ENCODE results near the gene BOK. TPM values are rescaled to one million over a fixed set of nuclear protein-coding genes. Genes with fewer than 3 reads are reported as not detected.

Gene BOK
- total and polyA plus RNA-seq, 4 donors = 11.3 to 82.1 (median 44.0) TPM

GRCh38 chr2:241547781-241548450 lies 10.6 kb upstream of the BOK start:
- peaks cover 0 to 3% (median 0%) of the 10 kb centered on the region in 4 donors for H3K36me3 ChIP-seq (ENCODE audit: control insufficient read depth in 4 of 4, insufficient read depth in 3 of 4, low read depth in 1 of 4, low read length in 3 of 4)
- 94% methylated on average over 16 of the region's 16 CpGs for WGBS
- no peak overlapping the region for H3K9ac ChIP-seq (ENCODE audit: low read depth in 1 of 2, low read length in 2 of 2)
- TF ChIP-seq HNF4G (IDR thresholded peaks at IDR 0.05) = no peak
- TF ChIP-seq FOXA1 (IDR thresholded peaks at IDR 0.05) = no peak
- TF ChIP-seq YY1 (IDR thresholded peaks at IDR 0.05) = no peak
- TF ChIP-seq TAF1 (conservative IDR thresholded peaks at IDR 0.05) = no peak
- TF ChIP-seq FOXA2 (IDR thresholded peaks at IDR 0.05) = no peak
- no peak for TF ChIP-seq RAD21 (IDR thresholded peaks at IDR 0.05)
- TF ChIP-seq GABPA (IDR thresholded peaks at IDR 0.05 in 1 of 2, conservative IDR thresholded peaks at IDR 0.05 in 1 of 2) = no peak
- no peak for TF ChIP-seq MAX (IDR thresholded peaks at IDR 0.05)
- TF ChIP-seq NR2F2 (IDR thresholded peaks at IDR 0.05) = no peak
- no peak for TF ChIP-seq CTCF (IDR thresholded peaks at IDR 0.05; ENCODE audit: low read depth, low read length, missing input control)
- no peak for TF ChIP-seq JUND (IDR thresholded peaks at IDR 0.05)
- no peak for TF ChIP-seq RXRA (IDR thresholded peaks at IDR 0.05)
- H3K4me1 ChIP-seq (ENCODE audit: control insufficient read depth in 4 of 4, insufficient read depth in 4 of 4, low read length in 3 of 4) = peaks cover 18 to 36% (median 32%) of the 10 kb centered on the region in 4 donors
- no peak overlapping the region for H3K4me3 ChIP-seq (ENCODE audit: low read depth in 1 of 3, low read length in 3 of 3)
- DNase-seq (ENCODE audit: low spot score) = no peak
- H3K27me3 ChIP-seq (ENCODE audit: control insufficient read depth in 4 of 4, insufficient read depth in 4 of 4, low read length in 3 of 4) = no peaks in the 10 kb centered on the region
- H3K27ac ChIP-seq (ENCODE audit: low read depth in 1 of 2, low read length in 2 of 2) = no peak overlapping the region
- no peaks in the 10 kb centered on the region for H3K9me3 ChIP-seq (ENCODE audit: control insufficient read depth in 4 of 4, low read length in 3 of 4)

GRCh38 chr2:241548451-241548835 lies 10.1 kb upstream of the BOK start:
- Histone ChIP-seq H3K4me3 (ENCODE audit: low read depth in 1 of 3, low read length in 3 of 3) (no peak overlapping the region), H3K9ac (ENCODE audit: low read depth in 1 of 2, low read length in 2 of 2) (no peak overlapping the region), H3K27ac (ENCODE audit: low read depth in 1 of 2, low read length in 2 of 2) (no peak overlapping the region), H3K4me1 (ENCODE audit: control insufficient read depth in 4 of 4, insufficient read depth in 4 of 4, low read length in 3 of 4) (peaks cover 18 to 36% (median 32%) of the 10 kb centered on the region in 4 donors), H3K36me3 (ENCODE audit: control insufficient read depth in 4 of 4, insufficient read depth in 3 of 4, low read depth in 1 of 4, low read length in 3 of 4) (peaks cover 0 to 3% (median 0%) of the 10 kb centered on the region in 4 donors), H3K27me3 (ENCODE audit: control insufficient read depth in 4 of 4, insufficient read depth in 4 of 4, low read length in 3 of 4) (no peaks in the 10 kb centered on the region), H3K9me3 (ENCODE audit: control insufficient read depth in 4 of 4, low read length in 3 of 4) (no peaks in the 10 kb centered on the region)
- TF ChIP-seq CTCF (IDR thresholded peaks at IDR 0.05; ENCODE audit: low read depth, low read length, missing input control) (no peak), RXRA (IDR thresholded peaks at IDR 0.05) (no peak), NR2F2 (IDR thresholded peaks at IDR 0.05) (no peak), SP1 (IDR thresholded peaks at IDR 0.05) (no peak), ATF3 (IDR thresholded peaks at IDR 0.05) (no peak), FOXA1 (IDR thresholded peaks at IDR 0.05) (no peak), FOXA2 (IDR thresholded peaks at IDR 0.05) (no peak), HNF4A (conservative IDR thresholded peaks at IDR 0.05) (no peak), RAD21 (IDR thresholded peaks at IDR 0.05) (no peak), MAX (IDR thresholded peaks at IDR 0.05) (no peak), YY1 (IDR thresholded peaks at IDR 0.05) (no peak), GABPA (IDR thresholded peaks at IDR 0.05 in 1 of 2, conservative IDR thresholded peaks at IDR 0.05 in 1 of 2) (no peak), ZBTB33 (IDR thresholded peaks at IDR 0.05) (no peak), TAF1 (conservative IDR thresholded peaks at IDR 0.05) (no peak), HNF4G (IDR thresholded peaks at IDR 0.05) (no peak)
- TF ChIP-seq, protein P1, sequence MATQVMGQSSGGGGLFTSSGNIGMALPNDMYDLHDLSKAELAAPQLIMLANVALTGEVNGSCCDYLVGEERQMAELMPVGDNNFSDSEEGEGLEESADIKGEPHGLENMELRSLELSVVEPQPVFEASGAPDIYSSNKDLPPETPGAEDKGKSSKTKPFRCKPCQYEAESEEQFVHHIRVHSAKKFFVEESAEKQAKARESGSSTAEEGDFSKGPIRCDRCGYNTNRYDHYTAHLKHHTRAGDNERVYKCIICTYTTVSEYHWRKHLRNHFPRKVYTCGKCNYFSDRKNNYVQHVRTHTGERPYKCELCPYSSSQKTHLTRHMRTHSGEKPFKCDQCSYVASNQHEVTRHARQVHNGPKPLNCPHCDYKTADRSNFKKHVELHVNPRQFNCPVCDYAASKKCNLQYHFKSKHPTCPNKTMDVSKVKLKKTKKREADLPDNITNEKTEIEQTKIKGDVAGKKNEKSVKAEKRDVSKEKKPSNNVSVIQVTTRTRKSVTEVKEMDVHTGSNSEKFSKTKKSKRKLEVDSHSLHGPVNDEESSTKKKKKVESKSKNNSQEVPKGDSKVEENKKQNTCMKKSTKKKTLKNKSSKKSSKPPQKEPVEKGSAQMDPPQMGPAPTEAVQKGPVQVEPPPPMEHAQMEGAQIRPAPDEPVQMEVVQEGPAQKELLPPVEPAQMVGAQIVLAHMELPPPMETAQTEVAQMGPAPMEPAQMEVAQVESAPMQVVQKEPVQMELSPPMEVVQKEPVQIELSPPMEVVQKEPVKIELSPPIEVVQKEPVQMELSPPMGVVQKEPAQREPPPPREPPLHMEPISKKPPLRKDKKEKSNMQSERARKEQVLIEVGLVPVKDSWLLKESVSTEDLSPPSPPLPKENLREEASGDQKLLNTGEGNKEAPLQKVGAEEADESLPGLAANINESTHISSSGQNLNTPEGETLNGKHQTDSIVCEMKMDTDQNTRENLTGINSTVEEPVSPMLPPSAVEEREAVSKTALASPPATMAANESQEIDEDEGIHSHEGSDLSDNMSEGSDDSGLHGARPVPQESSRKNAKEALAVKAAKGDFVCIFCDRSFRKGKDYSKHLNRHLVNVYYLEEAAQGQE (IDR thresholded peaks at IDR 0.05) = no peak
- no peak for DNase-seq (ENCODE audit: low spot score)
- 92% methylated on average over 3 of the region's 3 CpGs for WGBS

All from liver (tissue), 9 donors.